GM12892 (cell line): ENCODE results near the gene HAVCR1.

Source experiments
- POLR2A ChIP-seq: IDR thresholded peaks from 2 replicates; pipeline ENCODE4 v1.6.1; 2011; ENCODE audit warnings: low read depth, low read length, control low read depth
- TAF1 ChIP-seq: IDR thresholded peaks from 2 replicates; pipeline ENCODE4 v1.6.1; 2011; ENCODE audit warnings: low read depth, mild to moderate bottlenecking, control low read depth, low read length, borderline replicate concordance

- TF ChIP-seq POLR2A (no peak), TAF1 (no peak)
These were observed 47.9 kb upstream of the HAVCR1 start for GRCh38 chr5:157106630-157107461.
